HG03175 (cell line): ENCODE data around the gene HAND1.

Experiments used
- ATAC-seq: cut with Tn5 transposase; IDR thresholded peaks from one replicate; pipeline ENCODE4 v1.9.1; 2021; ENCODE audit warnings: mild to moderate bottlenecking, moderate library complexity; ENCODE audit not compliant: unreplicated experiment

The HAND1 gene

GRCh38 chr5:154461531-154461930, 16.5 kb downstream of the HAND1 start:
- ATAC-seq, result no peak

- ATAC-seq, result no peak
These were observed 17.9 kb downstream of the HAND1 start for GRCh38 chr5:154460172-154460571.

- no peak for ATAC-seq
These were observed 19.0 kb downstream of the HAND1 start for GRCh38 chr5:154459015-154459414.

- ATAC-seq, result no peak
These were observed 21.5 kb downstream of the HAND1 start for GRCh38 chr5:154456540-154456939.

- ATAC-seq, result no peak
These were observed 22.4 kb downstream of the HAND1 start for GRCh38 chr5:154455585-154455984.

GRCh38 chr5:154451957-154452356, 26.1 kb downstream of the HAND1 start:
- no peak for ATAC-seq

GRCh38 chr5:154449786-154450185, 28.2 kb downstream of the HAND1 start:
- ATAC-seq, result no peak

GRCh38 chr5:154447089-154447725, 30.8 kb downstream of the HAND1 start:
- no peak for ATAC-seq

- peak; percentile 28 for ATAC-seq
These were observed 31.6 kb downstream of the HAND1 start for GRCh38 chr5:154446195-154447088.

- ATAC-seq, result peak; percentile 92
These were observed 32.4 kb downstream of the HAND1 start, which contains the start of gene SAP30L for GRCh38 chr5:154445422-154446194. Gene SAP30L (plus strand): TSS chr5:154445997. CDS start chr5:154446605, 608 bp downstream.

- ATAC-seq, result peak; percentile 9
These were observed 33.2 kb downstream of the HAND1 start for GRCh38 chr5:154444556-154445421.

GRCh38 chr5:154442801-154443200, 35.2 kb downstream of the HAND1 start:
- no peak for ATAC-seq

GRCh38 chr5:154440540-154440939, 37.5 kb downstream of the HAND1 start:
- ATAC-seq, result no peak

- no peak for ATAC-seq
These were observed 40.6 kb downstream of the HAND1 start for GRCh38 chr5:154437281-154437965.

- no peak for ATAC-seq
These were observed 42.8 kb downstream of the HAND1 start for GRCh38 chr5:154435226-154435625.

GRCh38 chr5:154430961-154431630, 46.9 kb downstream of the HAND1 start:
- no peak for ATAC-seq

GRCh38 chr5:154430466-154430865, 47.6 kb downstream of the HAND1 start:
- no peak for ATAC-seq

- no peak for ATAC-seq
These were observed 48.7 kb downstream of the HAND1 start for GRCh38 chr5:154429341-154429740.

GRCh38 chr5:154428208-154428607, 49.8 kb downstream of the HAND1 start:
- no peak for ATAC-seq
